ENCODE data around the gene PAQR4. TPM values are rescaled to one million over a fixed set of nuclear protein-coding genes. Genes with fewer than 3 reads are reported as not detected.
"Not testable (repeated sequence)": the region's sequence is repeated elsewhere in the genome, so short reads cannot be mapped to it uniquely, and the experiment has no call there.

Gene PAQR4
- total and polyA plus RNA-seq, 2 experiments from 2014 or later, result 3.1 to 11.0 TPM

DNA sequence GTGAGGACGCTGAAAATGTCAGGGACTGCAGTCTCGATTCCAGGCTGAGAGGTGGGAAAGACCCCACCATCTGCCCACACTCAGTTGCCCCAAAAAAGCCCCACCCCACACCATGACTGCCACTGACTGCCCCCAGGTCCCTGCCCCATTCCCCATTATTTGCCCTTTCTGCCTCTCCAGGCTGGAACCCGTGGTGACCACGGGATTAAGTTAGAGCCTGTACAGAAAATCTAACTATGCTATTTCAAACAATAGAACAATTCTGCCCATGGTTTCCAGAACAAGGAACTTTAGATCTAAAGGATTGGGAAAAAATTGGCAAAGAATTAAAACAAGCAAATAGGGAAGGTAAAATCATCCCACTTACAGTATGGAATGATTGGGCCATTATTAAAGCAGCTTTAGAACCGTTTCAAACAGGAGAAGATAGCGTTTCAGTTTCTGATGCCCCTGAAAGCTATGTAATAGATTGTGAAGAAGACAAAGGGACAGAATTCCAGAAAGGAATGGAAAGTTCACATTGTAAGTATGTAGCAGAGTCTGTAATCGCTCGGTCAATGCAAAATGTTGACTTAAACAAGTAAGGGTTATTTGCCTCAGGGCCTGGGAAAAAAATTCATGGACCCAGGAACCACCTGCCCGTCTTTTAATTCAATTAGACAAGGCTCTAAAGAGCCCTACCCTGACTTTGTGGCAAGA lies 43.0 kb upstream of the PAQR4 start:
- no peak for DNase-seq (ENCODE audit: low read depth in 1 of 2, low spot score in 1 of 2)
- TF ChIP-seq, protein P1, sequence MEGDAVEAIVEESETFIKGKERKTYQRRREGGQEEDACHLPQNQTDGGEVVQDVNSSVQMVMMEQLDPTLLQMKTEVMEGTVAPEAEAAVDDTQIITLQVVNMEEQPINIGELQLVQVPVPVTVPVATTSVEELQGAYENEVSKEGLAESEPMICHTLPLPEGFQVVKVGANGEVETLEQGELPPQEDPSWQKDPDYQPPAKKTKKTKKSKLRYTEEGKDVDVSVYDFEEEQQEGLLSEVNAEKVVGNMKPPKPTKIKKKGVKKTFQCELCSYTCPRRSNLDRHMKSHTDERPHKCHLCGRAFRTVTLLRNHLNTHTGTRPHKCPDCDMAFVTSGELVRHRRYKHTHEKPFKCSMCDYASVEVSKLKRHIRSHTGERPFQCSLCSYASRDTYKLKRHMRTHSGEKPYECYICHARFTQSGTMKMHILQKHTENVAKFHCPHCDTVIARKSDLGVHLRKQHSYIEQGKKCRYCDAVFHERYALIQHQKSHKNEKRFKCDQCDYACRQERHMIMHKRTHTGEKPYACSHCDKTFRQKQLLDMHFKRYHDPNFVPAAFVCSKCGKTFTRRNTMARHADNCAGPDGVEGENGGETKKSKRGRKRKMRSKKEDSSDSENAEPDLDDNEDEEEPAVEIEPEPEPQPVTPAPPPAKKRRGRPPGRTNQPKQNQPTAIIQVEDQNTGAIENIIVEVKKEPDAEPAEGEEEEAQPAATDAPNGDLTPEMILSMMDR (IDR thresholded peaks at IDR 0.05; ENCODE audit: low read depth, low read length), result no peak
- Histone ChIP-seq H3K9me3 (ENCODE audit: low read depth) (no peaks in the 10 kb centered on the region), H3K36me3 (no peaks in the 10 kb centered on the region), H3K27me3 (no peaks in the 10 kb centered on the region), H3K27ac (no peak overlapping the region), H3K4me1 (ENCODE audit: low read depth) (no peaks in the 10 kb centered on the region), H3K4me3 (no peak overlapping the region)

DNA sequence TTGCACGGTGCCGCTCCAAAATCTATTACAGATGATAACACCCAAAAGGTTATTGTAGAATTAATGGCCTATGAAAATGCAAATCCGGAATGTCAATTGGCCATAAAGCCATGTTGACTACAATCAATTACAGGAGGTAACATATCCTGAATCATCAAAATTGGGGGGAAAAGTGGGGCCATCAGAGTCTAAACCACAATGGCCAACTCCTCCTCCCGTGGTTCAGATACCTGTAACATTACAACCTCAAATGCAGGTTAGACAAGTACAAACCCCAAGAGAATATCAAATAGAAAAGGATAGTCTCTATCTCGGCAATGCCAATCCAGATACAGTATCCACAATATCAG lies 42.5 kb upstream of the PAQR4 start:
- TF ChIP-seq, protein P1 (IDR thresholded peaks at IDR 0.05; ENCODE audit: low read depth, low read length), result no peak
- DNase-seq (ENCODE audit: low read depth in 1 of 2, low spot score in 1 of 2), result no peak
- Histone ChIP-seq H3K4me3 (no peak overlapping the region), H3K9me3 (ENCODE audit: low read depth) (no peaks in the 10 kb centered on the region), H3K27me3 (no peaks in the 10 kb centered on the region), H3K27ac (no peak overlapping the region), H3K36me3 (no peaks in the 10 kb centered on the region), H3K4me1 (ENCODE audit: low read depth) (no peaks in the 10 kb centered on the region)

DNA sequence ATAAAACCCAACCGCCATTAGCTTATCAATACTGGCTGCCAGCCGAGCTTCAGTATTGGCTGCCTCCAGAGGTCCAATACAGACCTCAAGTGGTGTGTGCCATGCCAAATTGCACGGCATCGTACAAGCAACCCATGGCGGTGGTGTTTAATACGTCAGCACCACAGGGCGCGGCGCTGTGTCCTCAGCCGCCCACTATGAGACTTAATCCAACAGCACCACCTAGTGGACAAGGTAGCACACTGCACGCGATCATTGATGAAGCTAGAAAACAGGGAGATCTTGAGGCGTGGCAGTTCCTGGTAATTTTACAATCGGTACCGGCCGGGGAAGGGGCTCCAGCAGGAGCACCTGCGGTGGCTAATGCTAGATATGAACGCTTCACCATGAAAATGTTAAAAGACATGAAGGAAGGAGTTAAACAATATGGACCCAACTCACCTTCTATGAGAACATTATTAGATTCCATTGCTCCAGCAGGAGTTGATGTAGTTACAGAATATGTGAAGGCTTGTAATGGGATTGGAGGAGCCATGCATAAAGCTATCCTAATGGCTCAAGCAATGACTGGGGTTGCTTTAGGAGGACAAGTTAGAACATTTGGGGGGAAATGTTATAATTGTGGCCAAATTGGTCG lies 42.0 kb upstream of the PAQR4 start:
- Histone ChIP-seq H3K27ac (no peak overlapping the region), H3K9me3 (ENCODE audit: low read depth) (no peaks in the 10 kb centered on the region), H3K4me3 (no peak overlapping the region), H3K4me1 (ENCODE audit: low read depth) (no peaks in the 10 kb centered on the region), H3K36me3 (no peaks in the 10 kb centered on the region), H3K27me3 (no peaks in the 10 kb centered on the region)
- TF ChIP-seq, protein P1 (IDR thresholded peaks at IDR 0.05; ENCODE audit: low read depth, low read length), result peak; percentile 92
- peak; percentile 90 to 91 for DNase-seq (ENCODE audit: low read depth in 1 of 2, low spot score in 1 of 2)

DNA sequence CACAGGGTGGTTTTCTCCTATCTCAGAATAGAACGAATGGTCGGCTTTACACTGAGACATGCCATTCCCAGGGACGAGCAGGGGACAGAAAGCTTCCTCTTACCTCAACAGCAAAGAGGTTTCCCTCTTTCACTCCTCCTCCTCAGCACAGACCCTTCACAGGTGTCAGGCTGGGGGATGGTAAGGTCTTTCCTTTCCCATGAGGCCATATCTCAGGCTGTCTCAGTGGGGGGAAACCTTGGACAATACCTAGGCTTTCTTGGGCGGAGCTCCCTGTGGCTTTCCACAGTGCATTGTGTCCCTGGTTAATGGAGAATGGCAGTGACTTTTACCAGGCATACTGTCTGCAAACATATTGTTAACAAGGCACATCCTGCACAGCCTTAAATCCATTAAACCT lies 41.0 kb upstream of the PAQR4 start:
- H3K9me3 ChIP-seq (ENCODE audit: low read depth); DNase-seq (ENCODE audit: low read depth in 1 of 2, low spot score in 1 of 2); H3K27ac ChIP-seq; H3K4me3 ChIP-seq; H3K36me3 ChIP-seq; H3K27me3 ChIP-seq; H3K4me1 ChIP-seq (ENCODE audit: low read depth): not testable (repeated sequence)

DNA sequence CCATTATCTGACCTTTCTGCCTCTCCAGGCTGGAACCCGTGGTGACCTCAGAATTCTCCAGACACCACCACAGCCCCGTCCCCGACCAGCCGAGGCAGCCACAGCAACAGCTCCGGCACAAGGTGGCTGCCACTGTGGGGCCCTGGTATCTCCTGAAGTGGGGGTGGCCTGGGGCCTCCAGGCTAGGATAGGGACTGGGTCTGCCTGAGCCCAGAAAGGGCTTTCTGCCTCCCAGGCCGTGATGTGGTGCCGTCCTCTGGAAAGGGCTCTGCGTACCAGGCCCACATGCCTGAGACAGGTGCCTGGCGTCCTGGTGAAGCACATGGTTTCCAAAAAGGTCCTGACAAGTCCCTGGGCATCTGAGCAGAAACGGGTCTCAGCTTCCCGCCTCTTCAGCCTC lies 40.4 kb upstream of the PAQR4 start:
- Histone ChIP-seq H3K9me3 (ENCODE audit: low read depth) (no peaks in the 10 kb centered on the region), H3K36me3 (no peaks in the 10 kb centered on the region), H3K27ac (no peak overlapping the region), H3K27me3 (no peaks in the 10 kb centered on the region), H3K4me3 (no peak overlapping the region), H3K4me1 (ENCODE audit: low read depth) (no peaks in the 10 kb centered on the region)
- DNase-seq (ENCODE audit: low read depth in 1 of 2, low spot score in 1 of 2), result no peak
- TF ChIP-seq, protein P1 (IDR thresholded peaks at IDR 0.05; ENCODE audit: low read depth, low read length), result no peak

DNA sequence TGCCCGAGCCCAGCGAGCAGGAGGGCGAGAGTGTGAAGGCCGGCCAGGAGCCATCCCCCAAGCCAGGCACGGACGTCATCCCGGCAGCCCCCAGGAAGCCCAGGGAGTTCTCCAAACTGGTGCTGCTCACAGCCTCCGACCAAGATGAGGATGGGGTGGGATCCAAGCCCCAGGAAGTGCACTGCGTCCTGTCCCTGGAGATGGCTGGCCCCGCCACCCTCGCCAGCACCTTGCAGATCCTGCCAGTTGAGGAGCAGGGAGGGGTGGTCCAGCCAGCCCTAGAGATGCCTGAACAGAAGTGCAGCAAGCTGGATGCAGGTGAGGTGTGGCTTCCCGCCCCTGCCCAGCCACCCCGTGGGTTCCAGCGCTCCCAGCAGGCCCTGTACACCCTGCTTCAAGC lies 39.5 kb upstream of the PAQR4 start:
- Histone ChIP-seq H3K27ac (no peak overlapping the region), H3K9me3 (ENCODE audit: low read depth) (no peaks in the 10 kb centered on the region)
- TF ChIP-seq, protein P1 (IDR thresholded peaks at IDR 0.05; ENCODE audit: low read depth, low read length), result no peak

More for the DNA sequence above, 39.5 kb upstream of the PAQR4 start:
- no peak overlapping the region for H3K4me3 ChIP-seq
- H3K4me1 ChIP-seq (ENCODE audit: low read depth), result no peaks in the 10 kb centered on the region
- DNase-seq (ENCODE audit: low read depth in 1 of 2, low spot score in 1 of 2), result no peak
- H3K27me3 ChIP-seq, result no peaks in the 10 kb centered on the region
- H3K36me3 ChIP-seq, result no peaks in the 10 kb centered on the region
